Upper lobe of left lung (tissue), 6 donors: ENCODE measurements around the gene LRP1B. TPM values are rescaled to one million over a fixed set of nuclear protein-coding genes. Genes with fewer than 3 reads are reported as not detected.

Experiments used
- ATAC-seq, 2 donors: fragments of 200-7000 bp; cut with Tn5 transposase; one replicate each; pipeline ENCODE4 v1.9.1; 2022; ENCODE audit warnings: mild to moderate bottlenecking in 2 of 2, moderate library complexity in 2 of 2; ENCODE audit not compliant: low FRiP score in 2 of 2
- DNase-seq, 2 donors: peaks; one replicate each; pipeline ENCODE4 v3.0.0-alpha.2; 2019 to 2020
- H3K27ac ChIP-seq, 4 donors: fragments of 200-600 bp; sonication (generic); one replicate each; pipeline ENCODE4 v1.5.1; 2016 to 2019
- H3K27me3 ChIP-seq, 4 donors: fragments of 200-600 bp; sonication (generic); one replicate each; pipeline ENCODE4 v1.5.1; 2017 to 2019
- H3K36me3 ChIP-seq, 4 donors: fragments of 200-600 bp; sonication (generic); one replicate each; pipeline ENCODE4 v1.5.1; 2016 to 2019
- H3K4me1 ChIP-seq, 4 donors: fragments of 200-600 bp; sonication (generic); one replicate each; pipeline ENCODE4 v1.5.1; 2018 to 2019
- H3K4me3 ChIP-seq, 4 donors: fragments of 200-600 bp; sonication (generic); one replicate each; pipeline ENCODE4 v1.5.1; 2017 to 2019; ENCODE audit warnings: mild to moderate bottlenecking in 2 of 4, moderate library complexity in 1 of 4
- H3K9me3 ChIP-seq, 4 donors: fragments of 200-600 bp; sonication (generic); one replicate each; pipeline ENCODE4 v1.5.1; 2018 to 2019
- CTCF ChIP-seq, 6 experiments: fragments of 450-650 bp in 4 of 6; fragments of 200-600 bp in 2 of 6; sonication (generic) in 2 of 6; IDR thresholded peaks; one replicate each; pipeline ENCODE4 v1.5.1; 2016 to 2019; ENCODE audit warnings: antibody characterized with exemption in 6 of 6
- EP300 ChIP-seq, 4 donors: sonication (generic); formaldehyde crosslinking; IDR thresholded peaks; one replicate each; pipeline ENCODE4 v1.5.1; 2017; ENCODE audit warnings: antibody characterized with exemption in 4 of 4, control low read depth in 2 of 4
- POLR2A ChIP-seq, 4 donors: fragments of 450-650 bp; IDR thresholded peaks; one replicate each; pipeline ENCODE4 v1.5.1; 2016 to 2017; ENCODE audit warnings: antibody characterized with exemption in 4 of 4, mild to moderate bottlenecking in 2 of 4
- POLR2AphosphoS5 ChIP-seq, 2 donors: sonication (generic); formaldehyde crosslinking; IDR thresholded peaks; one replicate each; pipeline ENCODE4 v1.5.1; 2017; ENCODE audit warnings: antibody characterized with exemption in 2 of 2
- WGBS, 2 donors: methylation state at CpG; one replicate each; pipeline ENCODE4 v1.1.5; 2017 to 2018; 5-methylcytosine and 5-hydroxymethylcytosine counted together
- total RNA-seq, 6 donors: library from RNA; depleted of rRNA in 4 of 6; stranded (reverse); fragments of >200 nt in 4 of 6; gene quantifications; one replicate each; pipeline versions ENCODE4 v1.1.0 to v1.2.1, GENCODE V29; 2016 to 2021
- donor health status: DM: no; HTN: no; CAD: no; lungs with moderate emphysema.
- donor health status: DM: no; HTN: yes; CAD: no; lungs with severe emphysema.

LRP1B gene
- total RNA-seq, 6 donors from 2014 or later = under 0.01 to 0.46 (median 0.11) TPM

- ATAC-seq (no peak), DNase-seq (no peak)
- no peak overlapping the region for H3K4me3 ChIP-seq
- H3K27ac ChIP-seq = no peak overlapping the region
- WGBS, 2 donors = 88 to 91% methylated on average over 1 of the region's 1 CpG
- H3K36me3 ChIP-seq = no peaks in the 10 kb centered on the region
- no peaks in the 10 kb centered on the region for H3K27me3 ChIP-seq
- no peak for TF ChIP-seq EP300 (IDR thresholded peaks at IDR 0.05)
- no peak for TF ChIP-seq POLR2AphosphoS5 (IDR thresholded peaks at IDR 0.05)
- no peak for TF ChIP-seq CTCF (IDR thresholded peaks at IDR 0.05)
- no peak for TF ChIP-seq POLR2A (IDR thresholded peaks at IDR 0.05)
- H3K9me3 ChIP-seq = no peaks in the 10 kb centered on the region
- no peaks in the 10 kb centered on the region for H3K4me1 ChIP-seq
These were observed 632.3 kb downstream of the LRP1B start for GRCh38 chr2:141498561-141498960.

GRCh38 chr2:141497272-141497671 lies 633.5 kb downstream of the LRP1B start:
- no peaks in the 10 kb centered on the region for H3K36me3 ChIP-seq
- no peaks in the 10 kb centered on the region for H3K9me3 ChIP-seq
- WGBS, 2 donors = 34 to 41% methylated on average over 4 of the region's 4 CpGs
- H3K4me3 ChIP-seq = no peak overlapping the region
- DNase-seq (no peak), ATAC-seq (no peak)
- no peaks in the 10 kb centered on the region for H3K4me1 ChIP-seq
- no peak for TF ChIP-seq POLR2A (IDR thresholded peaks at IDR 0.05)
- TF ChIP-seq POLR2AphosphoS5 (IDR thresholded peaks at IDR 0.05) = no peak
- no peak for TF ChIP-seq EP300 (IDR thresholded peaks at IDR 0.05)
- TF ChIP-seq CTCF (IDR thresholded peaks at IDR 0.05) = no peak
- no peaks in the 10 kb centered on the region for H3K27me3 ChIP-seq
- H3K27ac ChIP-seq = no peak overlapping the region

GRCh38 chr2:141496810-141497209 lies 634.0 kb downstream of the LRP1B start:
- Histone ChIP-seq H3K4me3 (no peak overlapping the region), H3K4me1 (no peaks in the 10 kb centered on the region), H3K36me3 (no peaks in the 10 kb centered on the region), H3K9me3 (no peaks in the 10 kb centered on the region), H3K27ac (no peak overlapping the region), H3K27me3 (no peaks in the 10 kb centered on the region)
- DNase-seq = no peak
- WGBS, 2 donors = 68 to 69% methylated on average over 2 of the region's 2 CpGs
- TF ChIP-seq EP300 (IDR thresholded peaks at IDR 0.05) (no peak), CTCF (IDR thresholded peaks at IDR 0.05) (no peak), POLR2A (IDR thresholded peaks at IDR 0.05) (no peak), POLR2AphosphoS5 (IDR thresholded peaks at IDR 0.05) (no peak)
- ATAC-seq = no peak

GRCh38 chr2:141493936-141494335 lies 636.9 kb downstream of the LRP1B start:
- DNase-seq (no peak), ATAC-seq (no peak)
- H3K36me3 ChIP-seq = no peaks in the 10 kb centered on the region
- no peaks in the 10 kb centered on the region for H3K4me1 ChIP-seq
- no peak for TF ChIP-seq POLR2AphosphoS5 (IDR thresholded peaks at IDR 0.05)
- TF ChIP-seq EP300 (IDR thresholded peaks at IDR 0.05) = no peak
- no peaks in the 10 kb centered on the region for H3K27me3 ChIP-seq
- WGBS, 2 donors = 67 to 91% methylated on average over 1 of the region's 1 CpG
- H3K9me3 ChIP-seq = no peaks in the 10 kb centered on the region
- H3K4me3 ChIP-seq = no peak overlapping the region
- H3K27ac ChIP-seq = no peak overlapping the region

DNA sequence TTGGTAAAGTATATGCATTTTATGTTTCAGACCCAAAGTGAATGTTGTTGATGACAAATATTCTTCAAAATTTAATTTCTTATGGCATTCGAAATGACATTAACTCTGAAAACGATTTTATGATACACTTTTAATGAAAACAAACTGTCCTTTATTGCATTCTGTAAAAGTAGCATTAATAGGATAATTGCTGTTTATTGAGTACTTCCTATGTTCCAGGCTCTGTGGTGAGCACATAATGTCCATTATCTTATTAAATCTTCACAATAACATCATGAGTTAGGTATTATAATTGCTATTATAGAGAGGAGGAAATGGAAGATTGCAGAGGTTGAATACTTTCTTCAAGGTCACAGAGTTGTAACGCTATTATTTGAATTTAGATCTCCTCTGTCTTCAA lies 638.0 kb downstream of the LRP1B start:
- no peak for DNase-seq
- no peaks in the 10 kb centered on the region for H3K27me3 ChIP-seq
- H3K4me3 ChIP-seq = no peak overlapping the region
- ATAC-seq = no peak
- 74% methylated on average over 3 of the region's 3 CpGs for WGBS, 2 donors
- H3K27ac ChIP-seq = no peak overlapping the region
- TF ChIP-seq POLR2A (IDR thresholded peaks at IDR 0.05) (no peak), CTCF (IDR thresholded peaks at IDR 0.05) (no peak), EP300 (IDR thresholded peaks at IDR 0.05) (no peak), POLR2AphosphoS5 (IDR thresholded peaks at IDR 0.05) (no peak)
- no peaks in the 10 kb centered on the region for H3K36me3 ChIP-seq
- no peaks in the 10 kb centered on the region for H3K9me3 ChIP-seq
- no peaks in the 10 kb centered on the region for H3K4me1 ChIP-seq
